HCT116 (cell line): ENCODE measurements around the gene TEX29. TPM values are rescaled to one million over a fixed set of nuclear protein-coding genes. Genes with fewer than 3 reads are reported as not detected.

Experiments used
- ATAC-seq: fragments of 200-7000 bp; cut with Tn5 transposase; 2 replicates; pipeline ENCODE4 v1.9.1; 2020; ENCODE audit warnings: mild to moderate bottlenecking, moderate library complexity
- BruUV-seq: library from RNA; stranded (reverse); fragments of 400-500 nt; replicated peaks from 2 replicates; lab custom pipeline; 2021; lab: Mats Ljungman, UMichigan
- CTCF ChIA-PET: fragments of 300-600 bp; sonication (Branson Sonifier 250); formaldehyde crosslinking; loops from one replicate; lab custom pipeline; 2021; ENCODE audit warnings: antibody characterized with exemption; lab: Charles Lee
- POLR2A ChIA-PET: fragments of 300-600, 350-600 bp; sonication (Branson Sonifier 250); formaldehyde crosslinking; loops from one replicate; lab custom pipeline; 2021; ENCODE audit warnings: antibody characterized with exemption; lab: Charles Lee
- RAD21 ChIA-PET, 2 experiments: fragments of 300-600 bp; sonication (Branson Sonifier 250); formaldehyde crosslinking; loops; one replicate each; lab custom pipeline; 2023; ENCODE audit warnings: low total read pairs in 2 of 2; ENCODE audit not compliant: uncharacterized antibody in 2 of 2, unreplicated experiment in 2 of 2, low non-redundant PET in 1 of 2; lab: Charles Lee
- DNase-seq: peaks from one replicate; pipeline ENCODE4 v3.0.0-alpha.2; 2010; ENCODE audit warnings: low read depth, low spot score
- H2AFZ ChIP-seq: fragments of 200-600 bp; shearing (Covaris generic), sonication (generic); 2 replicates; pipeline ENCODE4 v1.6.1; 2017; ENCODE audit warnings: low read depth, mixed run types, mixed read lengths, antibody characterized with exemption, low read length; ENCODE audit not compliant: poor library complexity, severe bottlenecking
- H3K27ac ChIP-seq: 2 replicates; pipeline ENCODE4 v1.5.1; 2012; ENCODE audit warnings: low read depth, low read length
- H3K27me3 ChIP-seq: fragments of 200-600 bp; sonication (generic); 2 replicates; pipeline ENCODE4 v1.6.1; 2016; ENCODE audit warnings: mixed run types, low read length, mixed read lengths; ENCODE audit not compliant: insufficient read depth
- H3K36me3 ChIP-seq, 2 experiments: fragments of 200-500 bp in 1 of 2; fragments of 200-600 bp in 1 of 2; sonication (Bioruptor generic) in 1 of 2; sonication (generic) in 1 of 2; 2 replicates each; pipeline versions ENCODE4 v1.5.1 to v1.6.1; 2014 to 2016; ENCODE audit warnings: low read length in 2 of 2, inconsistent platforms in 1 of 2, mixed read lengths in 1 of 2, mixed run types in 1 of 2; ENCODE audit not compliant: insufficient read depth in 2 of 2, control insufficient read depth in 1 of 2
- H3K4me1 ChIP-seq, 2 experiments: fragments of 200-600 bp in 1 of 2; sonication (generic) in 1 of 2; 2 replicates each; pipeline versions ENCODE4 v1.5.1 to v1.6.1; 2012 to 2017; ENCODE audit warnings: low read length in 2 of 2, inconsistent platforms in 1 of 2, mild to moderate bottlenecking in 1 of 2, mixed read lengths in 1 of 2, mixed run types in 1 of 2, moderate library complexity in 1 of 2; ENCODE audit not compliant: insufficient read depth in 2 of 2, control insufficient read depth in 1 of 2
- H3K4me2 ChIP-seq: fragments of 200-600 bp; sonication (generic); 2 replicates; pipeline ENCODE4 v1.6.1; 2017; ENCODE audit warnings: mixed run types, low read length, mixed read lengths
- H3K4me3 ChIP-seq, 2 experiments: fragments of 200-600 bp in 1 of 2; sonication (generic) in 1 of 2; replicated peaks in 1 of 2; 2 replicates each; pipeline ENCODE4 v1.5.1; 2011 to 2016; ENCODE audit warnings: low read length in 2 of 2, control low read depth in 1 of 2, low read depth in 1 of 2, mild to moderate bottlenecking in 1 of 2, mixed read lengths in 1 of 2, mixed run types in 1 of 2
- H3K79me2 ChIP-seq: fragments of 200-600 bp; sonication (generic); 2 replicates; pipeline ENCODE4 v1.6.1; 2017; ENCODE audit warnings: mild to moderate bottlenecking, mixed run types, low read length, moderate library complexity, mixed read lengths; ENCODE audit not compliant: insufficient read depth
- H3K9ac ChIP-seq: fragments of 200-600 bp; sonication (generic); 2 replicates; pipeline ENCODE4 v1.6.1; 2016; ENCODE audit warnings: low read length, mixed read lengths
- H3K9me2 ChIP-seq: fragments of 200-600 bp; sonication (generic), shearing (Covaris generic); 2 replicates; pipeline ENCODE4 v1.6.1; 2017; ENCODE audit warnings: mixed run types, mild to moderate bottlenecking, moderate library complexity; ENCODE audit not compliant: insufficient read depth
- H3K9me3 ChIP-seq, 2 experiments: fragments of 200-500 bp in 1 of 2; fragments of 200-600 bp in 1 of 2; sonication (Bioruptor generic) in 1 of 2; sonication (generic) in 1 of 2; 2 replicates each; pipeline ENCODE4 v1.6.1; 2014 to 2017; ENCODE audit warnings: low read length in 2 of 2, mixed read lengths in 2 of 2, inconsistent platforms in 1 of 2, low read depth in 1 of 2, mild to moderate bottlenecking in 1 of 2, mixed run types in 1 of 2, moderate library complexity in 1 of 2; ENCODE audit not compliant: control insufficient read depth in 1 of 2, insufficient read depth in 1 of 2
- H4K20me1 ChIP-seq: fragments of 200-600 bp; sonication (generic), shearing (Covaris generic); 2 replicates; pipeline ENCODE4 v1.6.1; 2017; ENCODE audit warnings: mixed run types, mild to moderate bottlenecking, moderate library complexity; ENCODE audit not compliant: insufficient read depth
- CBX3 ChIP-seq: IDR thresholded peaks from 2 replicates; pipeline ENCODE4 v1.6.1; 2012; ENCODE audit warnings: low read depth
- CEBPB ChIP-seq: IDR thresholded peaks from 2 replicates; pipeline ENCODE4 v1.6.1; 2012; ENCODE audit warnings: low read depth
- CTCF ChIP-seq, 3 experiments: fragments of 200-600 bp in 1 of 3; sonication (generic) in 1 of 3; IDR thresholded peaks in 2 of 3; conservative IDR thresholded peaks in 1 of 3; 2 replicates each; pipeline ENCODE4 v1.5.1; 2012 to 2017; ENCODE audit warnings: low read depth in 2 of 3, low read length in 2 of 3, antibody characterized with exemption in 1 of 3, borderline replicate concordance in 1 of 3, control low read depth in 1 of 3, mild to moderate bottlenecking in 1 of 3, mixed read lengths in 1 of 3, mixed run types in 1 of 3, moderate library complexity in 1 of 3; ENCODE audit not compliant: insufficient read depth in 1 of 3
- ELF1 ChIP-seq: IDR thresholded peaks from 2 replicates; pipeline ENCODE4 v1.6.1; 2012; ENCODE audit warnings: low read depth, borderline replicate concordance
- EZH2 ChIP-seq: fragments of 200-600 bp; sonication (generic); IDR thresholded peaks from 2 replicates; pipeline ENCODE4 v1.6.1; 2017; ENCODE audit warnings: antibody characterized with exemption, mixed run types
- EZH2phosphoT487 ChIP-seq: fragments of 200-600 bp; IDR thresholded peaks from 2 replicates; pipeline ENCODE4 v1.6.1; 2018; ENCODE audit warnings: antibody characterized with exemption, borderline replicate concordance
- JUND ChIP-seq: IDR thresholded peaks from 2 replicates; pipeline ENCODE4 v1.6.1; 2012
- MAX ChIP-seq: IDR thresholded peaks from 2 replicates; pipeline ENCODE4 v1.6.1; 2012
- POLR2A ChIP-seq: IDR thresholded peaks from 2 replicates; pipeline ENCODE4 v1.7.0; 2011; ENCODE audit warnings: borderline replicate concordance; ENCODE audit not compliant: insufficient read depth, insufficient read length; ENCODE audit errors: extremely low read depth
- POLR2AphosphoS5 ChIP-seq: IDR thresholded peaks from 2 replicates; pipeline ENCODE4 v1.6.1; 2011; ENCODE audit warnings: mild to moderate bottlenecking, low read depth, low read length, moderate library complexity
- RAD21 ChIP-seq: IDR thresholded peaks from 2 replicates; pipeline ENCODE4 v1.6.1; 2012; ENCODE audit warnings: low read depth, mild to moderate bottlenecking
- SIN3A ChIP-seq: IDR thresholded peaks from 2 replicates; pipeline ENCODE4 v1.6.1; 2012; ENCODE audit warnings: low read depth
- SP1 ChIP-seq: IDR thresholded peaks from 2 replicates; pipeline ENCODE4 v1.6.1; 2012; ENCODE audit warnings: low read depth
- SRF ChIP-seq: IDR thresholded peaks from 2 replicates; pipeline ENCODE4 v1.6.1; 2012; ENCODE audit warnings: low read depth
- TCF7L2 ChIP-seq: IDR thresholded peaks from 2 replicates; pipeline ENCODE4 v1.7.0; 2011; ENCODE audit warnings: borderline replicate concordance, inconsistent platforms; ENCODE audit not compliant: insufficient read depth, insufficient read length; ENCODE audit errors: extremely low read depth
- YY1 ChIP-seq: IDR thresholded peaks from 2 replicates; pipeline ENCODE4 v1.6.1; 2011; ENCODE audit warnings: low read length, low read depth, moderate library complexity, mild to moderate bottlenecking; ENCODE audit not compliant: insufficient replicate concordance; ENCODE audit errors: extremely low read depth
- ZFX ChIP-seq: fragments of 450-650 bp; IDR thresholded peaks from 2 replicates; pipeline ENCODE4 v1.6.1; 2017
- ZNF274 ChIP-seq: fragments of 200-500 bp; sonication (Bioruptor generic); IDR thresholded peaks from 2 replicates; pipeline ENCODE4 v1.6.1; 2014; ENCODE audit warnings: mild to moderate bottlenecking, low read depth, low read length, inconsistent platforms
- intact Hi-C: fragments of 100-400 bp; cut with micrococcal nuclease; formaldehyde crosslinking; loops from 2 replicates; pipeline ENCODE4 v1.10.0; 2022
- total RNA-seq: library from RNA; stranded (reverse); gene quantifications from one replicate; pipeline ENCODE4 v1.2.1, GENCODE V29; 2021; ENCODE audit not compliant: unreplicated experiment
- TF ChIP-seq, protein P1 (sequence below): IDR thresholded peaks from 2 replicates; pipeline ENCODE4 v1.6.1; 2012

The TEX29 gene
- total RNA-seq, 1 experiment from 2014 or later = not detected

DNA sequence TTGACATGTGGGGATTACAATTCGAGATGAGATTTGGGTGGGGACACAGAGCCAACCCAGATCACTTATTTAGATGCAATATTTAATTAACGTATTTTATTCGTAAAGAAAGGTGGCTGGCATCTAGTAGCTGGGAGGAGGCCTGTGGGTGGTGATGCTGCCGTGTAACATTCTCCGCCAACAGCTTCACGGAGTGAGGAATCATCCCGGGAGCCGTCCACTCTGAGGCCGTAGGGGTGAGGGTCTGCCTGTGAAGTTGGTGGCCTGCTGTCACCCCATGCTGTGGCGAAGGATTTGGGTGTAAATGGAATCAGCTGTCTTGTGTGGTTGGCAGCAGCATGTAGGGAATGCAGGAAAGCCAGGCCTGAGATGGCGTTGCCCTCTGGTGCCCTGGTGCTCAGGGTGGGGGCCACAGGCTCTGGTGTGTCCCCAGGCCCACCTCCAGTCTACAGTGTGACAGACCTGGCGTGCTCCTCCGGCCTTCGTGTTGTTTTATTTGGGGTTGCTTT is 3.3 kb upstream of the TEX29 start (continued):
- TF ChIP-seq, protein P1, sequence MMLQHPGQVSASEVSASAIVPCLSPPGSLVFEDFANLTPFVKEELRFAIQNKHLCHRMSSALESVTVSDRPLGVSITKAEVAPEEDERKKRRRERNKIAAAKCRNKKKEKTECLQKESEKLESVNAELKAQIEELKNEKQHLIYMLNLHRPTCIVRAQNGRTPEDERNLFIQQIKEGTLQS = no peak
- TF ChIP-seq POLR2AphosphoS5 (no peak), SP1 (no peak)
- TF ChIP-seq, all 23 proteins: peak for 0

GRCh38 chr13:111317571-111318345 is 2.7 kb upstream of the TEX29 start:
- H4K20me1 ChIP-seq = no peaks in the 10 kb centered on the region
- H3K27ac ChIP-seq = no peak overlapping the region
- no peak overlapping the region for H3K4me2 ChIP-seq
- ChIA-PET CTCF (no interaction called here), RAD21 (no interaction called here), POLR2A (no interaction called here)
- H3K9me3 ChIP-seq = no peaks in the 10 kb centered on the region; a peak in 1 of 4 replicates
- no peaks in the 10 kb centered on the region for H3K4me1 ChIP-seq
- no TSS peak for BruUV-seq
- no peak for ATAC-seq
- H3K36me3 ChIP-seq = no peaks in the 10 kb centered on the region
- H3K79me2 ChIP-seq = no peaks in the 10 kb centered on the region
- H3K4me3 ChIP-seq = no peak overlapping the region
- H3K27me3 ChIP-seq = no peaks in the 10 kb centered on the region
- DNase-seq = no peak
- TF ChIP-seq RAD21 (no peak), POLR2A (no peak), CTCF (IDR thresholded peaks at IDR 0.05 in 2 of 3, conservative IDR thresholded peaks at IDR 0.05 in 1 of 3; ENCODE audit: borderline replicate concordance in 1 of 3, insufficient read depth in 1 of 3, low read depth in 2 of 3, low read length in 2 of 3) (no peak), SIN3A (no peak), ELF1 (no peak), CBX3 (no peak), MAX (no peak), JUND (no peak), CEBPB (no peak), EZH2phosphoT487 (no peak), YY1 (no peak), ZNF274 (no peak), EZH2 (no peak), TCF7L2 (no peak), POLR2AphosphoS5 (no peak), ZFX (no peak), SP1 (no peak), SRF (no peak)
- intact Hi-C loops = loop anchor here (10.0 kb wide), 1 partner anchor 63 kb away; no protein-coding TSS in a partner anchor
- no peaks in the 10 kb centered on the region for H3K9me2 ChIP-seq
- H3K9ac ChIP-seq = no peak overlapping the region
- no peak overlapping the region for H2AFZ ChIP-seq
